Neuronal stem cell (in vitro differentiated cells): ENCODE results near the gene NOP14.

Experiments
- DNase-seq: peaks from one replicate; pipeline ENCODE4 v3.0.0-alpha.2; 2013; ENCODE audit warnings: low spot score
- H2AFZ ChIP-seq: one replicate; pipeline ENCODE4 v1.6.1; 2013; ENCODE audit warnings: mild to moderate bottlenecking, low read length, inconsistent platforms
- H2AK5ac ChIP-seq: 2 replicates; pipeline ENCODE4 v1.6.1; 2013; ENCODE audit warnings: low read depth, mild to moderate bottlenecking, inconsistent platforms, low read length, moderate library complexity, mixed read lengths
- H2BK120ac ChIP-seq: 2 replicates; pipeline ENCODE4 v1.6.1; 2013; ENCODE audit warnings: low read depth, mild to moderate bottlenecking, inconsistent platforms, low read length, moderate library complexity, mixed read lengths
- H2BK12ac ChIP-seq: one replicate; pipeline ENCODE4 v1.6.1; 2013; ENCODE audit warnings: low read length, inconsistent platforms
- H2BK15ac ChIP-seq: 2 replicates; pipeline ENCODE4 v1.6.1; 2013; ENCODE audit warnings: mild to moderate bottlenecking, low read length, inconsistent platforms, mixed read lengths
- H2BK5ac ChIP-seq: one replicate; pipeline ENCODE4 v1.6.1; 2013; ENCODE audit warnings: inconsistent platforms, mild to moderate bottlenecking, low read length, moderate library complexity
- H3K14ac ChIP-seq: one replicate; pipeline ENCODE4 v1.6.1; 2013; ENCODE audit warnings: low read length, inconsistent platforms
- H3K18ac ChIP-seq: 2 replicates; pipeline ENCODE4 v1.6.1; 2013; ENCODE audit warnings: low read length, inconsistent platforms
- H3K23ac ChIP-seq: 2 replicates; pipeline ENCODE4 v1.6.1; 2013; ENCODE audit warnings: low read depth, mild to moderate bottlenecking, mixed read lengths, low read length, inconsistent platforms; ENCODE audit not compliant: poor library complexity
- H3K27ac ChIP-seq: replicated peaks from 3 replicates; pipeline ENCODE4 v1.5.1; 2013; ENCODE audit warnings: low read length, inconsistent platforms
- H3K27me3 ChIP-seq, 3 experiments: 2 replicates each; pipeline ENCODE4 v1.6.1; 2013; ENCODE audit warnings: low read length in 3 of 3, mild to moderate bottlenecking in 2 of 3, inconsistent platforms in 1 of 3, low read depth in 1 of 3, mixed read lengths in 1 of 3, moderate library complexity in 1 of 3; ENCODE audit not compliant: control insufficient read depth in 3 of 3, insufficient read depth in 3 of 3
- H3K36me3 ChIP-seq, 2 donors: replicated peaks in 1 of 2; 2 replicates each; pipeline ENCODE4 v1.6.1; 2013; ENCODE audit warnings: low read length in 2 of 2; ENCODE audit not compliant: control insufficient read depth in 2 of 2, insufficient read depth in 2 of 2
- H3K4ac ChIP-seq: 2 replicates; pipeline ENCODE4 v1.6.1; 2013; ENCODE audit warnings: inconsistent platforms, mild to moderate bottlenecking, low read length, moderate library complexity
- H3K4me1 ChIP-seq, 2 donors: 1 replicate in 1 of 2; 2 replicates in 1 of 2; pipeline ENCODE4 v1.6.1; 2013; ENCODE audit warnings: low read length in 2 of 2, low read depth in 1 of 2; ENCODE audit not compliant: control insufficient read depth in 2 of 2, insufficient read depth in 1 of 2
- H3K4me2 ChIP-seq: one replicate; pipeline ENCODE4 v1.6.1; 2013; ENCODE audit warnings: mild to moderate bottlenecking, low read length, inconsistent platforms; ENCODE audit not compliant: insufficient read depth, poor library complexity, severe bottlenecking
- H3K4me3 ChIP-seq, 2 donors: 2 replicates each; pipeline ENCODE4 v1.5.1; 2013; ENCODE audit warnings: low read length in 2 of 2, mild to moderate bottlenecking in 2 of 2, inconsistent platforms in 1 of 2, moderate library complexity in 1 of 2
- H3K79me1 ChIP-seq: one replicate; pipeline ENCODE4 v1.6.1; 2013; ENCODE audit warnings: low read depth, mild to moderate bottlenecking, inconsistent platforms, low read length, moderate library complexity
- H3K9ac ChIP-seq: one replicate; pipeline ENCODE4 v1.6.1; 2013; ENCODE audit warnings: mild to moderate bottlenecking, low read depth, low read length, inconsistent platforms; ENCODE audit not compliant: poor library complexity
- H3K9me3 ChIP-seq, 2 donors: replicated peaks in 1 of 2; 2 replicates each; pipeline versions ENCODE3 to v1.6.1; 2013; ENCODE audit warnings: low read length in 2 of 2, mild to moderate bottlenecking in 2 of 2, inconsistent platforms in 1 of 2, low read depth in 1 of 2, mixed read lengths in 1 of 2, moderate library complexity in 1 of 2; ENCODE audit not compliant: control insufficient read depth in 2 of 2, insufficient read depth in 1 of 2
- H4K8ac ChIP-seq: one replicate; pipeline ENCODE4 v1.6.1; 2013; ENCODE audit warnings: low read depth, mild to moderate bottlenecking, inconsistent platforms, low read length, moderate library complexity
- H4K91ac ChIP-seq: one replicate; pipeline ENCODE4 v1.6.1; 2013; ENCODE audit warnings: low read length, low read depth, mild to moderate bottlenecking, inconsistent platforms; ENCODE audit not compliant: poor library complexity
- WGBS, 2 donors: extraction: QIAGEN DNeasy Blood & Tissue Kit; methylation state at CpG; one replicate each; pipeline ENCODE4 v1.1.7; 2013; ENCODE audit warnings: missing lambda C conversion rate in 2 of 2, mixed read lengths in 1 of 2; ENCODE audit not compliant: insufficient read length in 2 of 2, insufficient replicate concordance in 1 of 2; ENCODE audit errors: extremely low coverage in 2 of 2; 5-methylcytosine and 5-hydroxymethylcytosine counted together

NOP14 gene

GRCh38 chr4:2909583-2909982 is 53.6 kb downstream of the NOP14 start:
- Histone ChIP-seq H3K4me3 (no peak overlapping the region), H3K9me3 (peaks cover 0 to 2% of the 10 kb centered on the region in 2 donors), H3K18ac (no peak overlapping the region), H3K79me1 (no peaks in the 10 kb centered on the region), H2BK120ac (no peak overlapping the region), H3K27ac (no peak overlapping the region), H2AFZ (no peak overlapping the region), H2AK5ac (no peak overlapping the region), H3K27me3 (no peaks in the 10 kb centered on the region), H3K14ac (no peak overlapping the region), H2BK12ac (no peak overlapping the region), H2BK5ac (no peak overlapping the region), H3K36me3 (peaks cover 52 to 98% of the 10 kb centered on the region in 2 donors), H3K4ac (no peak overlapping the region), H3K4me2 (no peak overlapping the region), H3K23ac (no peak overlapping the region), H3K9ac (no peak overlapping the region), H4K8ac (no peak overlapping the region), H4K91ac (no peak overlapping the region), H2BK15ac (no peak overlapping the region), H3K4me1 (no peaks in the 10 kb centered on the region)
- DNase-seq: no peak
- WGBS, 2 donors: no CpG with 5 or more reads among the region's 8 CpGs

GRCh38 chr4:2908686-2909085 is 54.5 kb downstream of the NOP14 start:
- no peaks in the 10 kb centered on the region for H3K79me1 ChIP-seq
- no peak overlapping the region for H3K14ac ChIP-seq
- H3K9me3 ChIP-seq: peaks cover 0 to 2% of the 10 kb centered on the region in 2 donors
- H3K27ac ChIP-seq: no peak overlapping the region
- peaks cover 58 to 98% of the 10 kb centered on the region in 2 donors for H3K36me3 ChIP-seq
- no peak overlapping the region for H2BK120ac ChIP-seq
- H3K4me3 ChIP-seq: no peak overlapping the region
- no peak overlapping the region for H2AK5ac ChIP-seq
- no peak overlapping the region for H2BK12ac ChIP-seq
- H3K18ac ChIP-seq: no peak overlapping the region
- DNase-seq: no peak
- H4K8ac ChIP-seq: no peak overlapping the region
- H2BK5ac ChIP-seq: no peak overlapping the region
- no peaks in the 10 kb centered on the region for H3K27me3 ChIP-seq
- no peaks in the 10 kb centered on the region for H3K4me1 ChIP-seq
- H3K4ac ChIP-seq: no peak overlapping the region
- no peak overlapping the region for H2BK15ac ChIP-seq
- no peak overlapping the region for H3K9ac ChIP-seq
- H4K91ac ChIP-seq: no peak overlapping the region
- no peak overlapping the region for H2AFZ ChIP-seq
- H3K23ac ChIP-seq: no peak overlapping the region
- no peak overlapping the region for H3K4me2 ChIP-seq
- WGBS, 2 donors: no CpG with 5 or more reads among the region's 7 CpGs

- Histone ChIP-seq H4K8ac (no peak overlapping the region), H3K4me2 (no peak overlapping the region), H2BK15ac (no peak overlapping the region), H2BK120ac (peak overlapping the region; percentile 6), H3K79me1 (no peaks in the 10 kb centered on the region), H3K4me3 (no peak overlapping the region), H3K27ac (no peak overlapping the region), H2BK5ac (no peak overlapping the region), H3K23ac (peak overlapping the region; percentile 22), H2AK5ac (no peak overlapping the region), H3K9me3 (peaks cover 0 to 2% of the 10 kb centered on the region in 2 donors), H3K4me1 (no peaks in the 10 kb centered on the region), H3K9ac (no peak overlapping the region), H3K27me3 (no peaks in the 10 kb centered on the region), H3K18ac (no peak overlapping the region), H4K91ac (no peak overlapping the region), H3K4ac (no peak overlapping the region), H3K36me3 (peaks cover 59 to 98% of the 10 kb centered on the region in 2 donors), H3K14ac (no peak overlapping the region), H2BK12ac (no peak overlapping the region), H2AFZ (no peak overlapping the region)
- WGBS, 2 donors: no CpG with 5 or more reads among the region's 11 CpGs
- no peak for DNase-seq
Measured at GRCh38 chr4:2907706-2908293, 55.4 kb downstream of the NOP14 start.

DNA sequence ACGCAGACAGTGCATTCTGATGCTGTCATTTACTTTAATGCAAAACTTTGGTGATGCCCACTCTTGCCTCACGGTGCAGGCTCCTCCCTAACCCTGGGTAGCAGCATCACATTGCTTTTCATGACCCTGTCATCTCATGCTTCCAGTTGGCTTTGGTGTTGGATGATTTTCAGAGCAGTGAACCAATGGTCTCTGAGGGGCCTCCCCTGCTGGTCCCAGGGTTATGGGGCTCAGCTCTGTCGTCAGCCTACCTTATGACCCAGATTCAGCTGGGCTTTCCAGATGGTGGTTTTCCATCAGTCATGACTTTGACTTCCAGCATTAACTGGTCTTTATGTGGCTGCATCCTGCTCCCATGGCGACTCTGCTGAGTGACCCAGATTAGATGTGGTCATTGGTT is 56.0 kb downstream of the NOP14 start:
- WGBS, 2 donors: no CpG with 5 or more reads among the region's 4 CpGs
- Histone ChIP-seq H2BK15ac (no peak overlapping the region), H3K27me3 (no peaks in the 10 kb centered on the region), H2AFZ (no peak overlapping the region), H4K8ac (no peak overlapping the region), H3K4me3 (no peak overlapping the region), H3K9ac (no peak overlapping the region), H3K4me2 (no peak overlapping the region), H3K23ac (no peak overlapping the region), H3K18ac (no peak overlapping the region), H3K27ac (no peak overlapping the region), H3K79me1 (no peaks in the 10 kb centered on the region), H3K36me3 (peaks cover 58 to 96% of the 10 kb centered on the region in 2 donors), H3K14ac (no peak overlapping the region), H2BK12ac (no peak overlapping the region), H3K4me1 (no peaks in the 10 kb centered on the region), H3K9me3 (peaks cover 0 to 2% of the 10 kb centered on the region in 2 donors), H3K4ac (no peak overlapping the region), H2AK5ac (no peak overlapping the region), H4K91ac (no peak overlapping the region), H2BK120ac (no peak overlapping the region), H2BK5ac (no peak overlapping the region)
- no peak for DNase-seq
